HG02870 (cell line): ENCODE results near the gene KRTAP20-4.

Experiments used
- ATAC-seq: cut with Tn5 transposase; IDR thresholded peaks from one replicate; pipeline ENCODE4 v1.9.1; 2021; ENCODE audit warnings: mild to moderate bottlenecking, moderate library complexity; ENCODE audit not compliant: unreplicated experiment

The KRTAP20-4 gene

GRCh38 chr21:30620522-30620921, at the start of gene KRTAP20-4:
Gene KRTAP20-4, plus strand, starts transcription at chr21:30620627.
- ATAC-seq = no peak

DNA sequence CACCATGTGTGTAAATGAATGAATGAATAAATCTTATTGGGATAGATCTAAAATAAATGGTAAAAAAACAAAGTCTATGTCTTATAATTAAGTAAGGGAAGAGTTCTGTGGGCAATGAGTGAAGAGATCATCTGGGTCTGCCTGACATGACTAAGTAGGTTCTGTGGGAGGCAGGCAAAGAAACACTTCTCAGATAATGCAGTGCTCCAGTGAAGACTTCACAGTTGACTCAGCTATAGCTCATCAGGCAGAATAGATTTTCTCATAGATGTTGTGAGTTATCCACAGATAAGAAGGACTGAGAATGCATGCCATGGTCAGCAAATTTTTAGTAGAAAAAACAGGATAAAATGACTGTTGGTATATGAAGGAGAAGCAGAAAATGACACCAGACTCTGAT, 42.7 kb upstream of the KRTAP20-4 start:
- no peak for ATAC-seq

- no peak for ATAC-seq
These were observed 41.1 kb upstream of the KRTAP20-4 start for GRCh38 chr21:30579346-30579745.

DNA sequence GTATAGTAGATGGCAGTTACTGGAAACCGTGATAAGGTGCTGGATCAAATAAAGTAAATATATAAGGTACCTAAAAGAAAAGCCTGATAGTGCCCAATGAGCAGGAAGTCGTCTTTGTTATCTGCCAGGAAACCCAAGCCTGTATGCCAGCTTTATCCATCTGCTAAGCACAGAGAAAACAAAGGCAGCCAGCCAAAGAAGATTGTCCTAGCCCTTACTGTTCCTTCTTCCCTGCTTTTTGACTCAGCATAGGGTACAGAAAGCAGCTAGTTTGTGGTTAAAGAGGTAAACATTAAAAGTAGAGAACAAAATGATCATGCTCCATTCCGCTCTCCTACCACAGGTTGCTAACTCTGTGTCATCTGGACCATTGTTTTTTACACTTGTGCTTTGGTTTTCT, 40.3 kb upstream of the KRTAP20-4 start:
- no peak for ATAC-seq

DNA sequence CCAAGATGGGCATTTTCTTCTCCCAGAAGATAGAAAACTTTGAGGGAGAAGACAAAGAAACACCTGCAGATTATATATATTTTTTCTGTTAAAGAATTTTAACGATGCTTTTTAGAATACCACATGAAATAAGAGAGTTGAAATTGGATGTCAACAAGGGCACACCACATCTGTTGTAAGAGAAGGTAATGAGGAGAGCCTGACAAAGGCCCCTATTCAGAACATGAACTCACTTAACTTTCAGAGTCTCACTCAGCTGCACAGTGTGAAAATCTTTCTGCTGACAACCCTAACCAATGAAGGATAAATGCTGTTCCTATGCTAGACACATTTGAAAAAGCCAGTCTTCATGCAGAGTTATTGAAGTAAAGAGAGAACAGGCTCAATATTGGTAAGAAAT, 37.6 kb upstream of the KRTAP20-4 start:
- no peak for ATAC-seq

- no peak for ATAC-seq
These were observed 30.1 kb upstream of the KRTAP20-4 start, which contains the start of gene KRTAP22-2 for GRCh38 chr21:30590297-30590696. Gene KRTAP22-2, minus strand, starts transcription at chr21:30590397.

GRCh38 chr21:30592140-30592539, 28.3 kb upstream of the KRTAP20-4 start, which contains the start of gene KRTAP6-3:
Gene KRTAP6-3, plus strand, starts transcription at chr21:30592440. Its CDS starts 6 bp downstream, at chr21:30592446.
- ATAC-seq = no peak

- no peak for ATAC-seq
These were observed 21.6 kb upstream of the KRTAP20-4 start, which contains the start of gene KRTAP6-2 for GRCh38 chr21:30598802-30599201. Gene KRTAP6-2, minus strand, starts transcription at chr21:30598902. Its CDS starts 28 bp downstream, at chr21:30598874.

- ATAC-seq = no peak
These were observed 19.6 kb upstream of the KRTAP20-4 start, which contains the start of gene KRTAP22-1 for GRCh38 chr21:30600787-30601186. Gene KRTAP22-1, plus strand, starts transcription at chr21:30601087.

DNA sequence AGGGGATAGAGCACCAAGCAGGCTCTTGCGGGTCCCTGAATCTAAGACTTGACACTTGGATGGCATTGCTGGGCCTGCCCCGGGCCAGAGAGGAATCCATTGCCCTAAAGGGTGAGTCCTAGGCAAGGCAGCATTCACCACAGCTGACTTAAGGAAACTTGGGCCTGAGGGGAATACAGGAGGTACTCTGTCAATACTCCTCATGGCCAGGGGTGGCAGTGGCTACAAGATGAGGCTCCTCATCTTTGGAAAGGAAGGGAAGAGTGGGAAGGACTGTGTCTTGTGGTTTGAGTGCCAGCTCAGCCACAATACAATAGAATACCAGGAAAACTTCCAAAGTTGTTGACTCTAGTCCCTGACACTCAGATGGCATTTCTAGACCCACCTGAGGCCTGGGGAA, 14.5 kb upstream of the KRTAP20-4 start:
- no peak for ATAC-seq

GRCh38 chr21:30612132-30612531, 8.3 kb upstream of the KRTAP20-4 start:
- no peak for ATAC-seq

DNA sequence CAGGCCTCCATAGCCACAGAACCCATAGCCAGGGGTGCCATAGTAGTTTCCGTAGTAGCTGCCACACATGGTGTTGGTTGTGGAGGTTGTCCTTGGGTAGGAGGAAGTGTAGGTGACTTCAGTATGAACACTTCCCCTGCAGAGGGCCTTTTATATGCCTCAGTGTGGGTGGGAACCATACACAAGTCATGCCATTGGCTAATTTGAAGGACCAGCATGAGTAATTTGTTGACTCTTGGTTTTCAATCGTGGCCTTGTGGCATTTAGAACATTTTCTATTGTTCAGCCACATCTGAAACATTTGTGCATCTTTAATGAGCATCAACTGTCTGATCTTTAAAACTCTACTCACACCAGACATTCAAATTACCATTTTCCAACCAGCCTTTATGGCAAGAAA, 6.6 kb upstream of the KRTAP20-4 start, which contains the start of gene KRTAP6-1:
KRTAP6-1 (minus strand) TSS at position 95 of the 400 bp plus-strand sequence; CDS start at position 69, 26 bp downstream.
- no peak for ATAC-seq

DNA sequence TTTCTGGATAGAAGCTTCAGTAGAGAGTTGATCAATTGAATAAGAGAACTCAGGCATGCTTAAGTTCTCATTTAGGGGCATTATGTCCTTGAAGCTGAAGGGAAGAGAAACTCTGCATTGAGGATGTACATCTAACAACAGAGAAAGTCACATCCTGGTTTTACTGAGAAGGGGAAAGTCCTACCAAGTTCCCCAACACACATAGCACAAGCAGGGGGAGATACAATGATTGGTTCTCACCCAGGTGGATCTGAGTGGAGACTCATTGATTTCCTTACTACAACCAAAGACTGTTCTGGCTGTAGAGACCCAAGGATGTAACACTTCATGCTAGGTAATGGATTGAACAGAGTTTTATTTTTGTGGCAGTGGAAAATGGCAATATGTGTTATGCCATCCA, 5.2 kb upstream of the KRTAP20-4 start:
- no peak for ATAC-seq

GRCh38 chr21:30616125-30616524, 4.3 kb upstream of the KRTAP20-4 start, which contains the start of gene KRTAP20-1:
Gene KRTAP20-1, plus strand, starts transcription at chr21:30616425. Its CDS starts 30 bp downstream, at chr21:30616455.
- ATAC-seq = no peak

GRCh38 chr21:30620080-30620479, 347 bp upstream of the KRTAP20-4 start:
- no peak for ATAC-seq

GRCh38 chr21:30623362-30623761, 2.9 kb downstream of the KRTAP20-4 start:
- no peak for ATAC-seq

DNA sequence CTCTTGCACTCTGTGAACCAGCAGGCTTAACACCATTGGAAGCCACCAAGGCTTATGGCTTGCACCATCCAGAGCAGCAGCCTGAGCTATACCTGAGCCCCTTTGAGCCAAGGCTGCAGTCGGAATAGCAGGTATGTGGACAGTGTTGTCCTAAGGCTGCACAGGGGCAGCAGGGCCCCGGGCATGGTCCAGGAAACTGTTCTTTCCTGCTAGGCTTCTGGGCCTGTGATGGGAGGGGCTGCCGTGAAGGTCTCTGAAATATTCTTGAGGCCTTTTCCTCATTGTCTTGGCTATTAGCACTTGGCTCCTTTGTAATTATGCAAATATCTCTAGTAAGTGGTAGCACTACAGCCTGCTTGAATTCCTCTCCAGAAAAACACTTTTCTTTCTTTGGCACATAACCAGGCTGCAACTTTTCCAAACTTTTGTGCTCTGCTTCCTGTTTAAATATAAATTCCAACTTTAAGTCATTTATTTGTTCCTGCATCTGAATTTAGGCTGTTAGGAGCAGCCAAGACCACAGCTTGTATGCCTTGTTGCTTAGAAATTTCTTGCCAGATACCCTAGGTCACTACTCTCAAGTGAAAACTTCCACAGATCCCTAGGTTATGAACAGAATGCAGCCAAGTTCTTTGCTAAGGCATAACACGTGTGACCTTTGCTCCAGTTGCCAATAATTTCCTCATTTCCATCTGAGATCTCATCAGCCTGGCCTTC, 5.2 kb downstream of the KRTAP20-4 start:
- ATAC-seq = no peak

DNA sequence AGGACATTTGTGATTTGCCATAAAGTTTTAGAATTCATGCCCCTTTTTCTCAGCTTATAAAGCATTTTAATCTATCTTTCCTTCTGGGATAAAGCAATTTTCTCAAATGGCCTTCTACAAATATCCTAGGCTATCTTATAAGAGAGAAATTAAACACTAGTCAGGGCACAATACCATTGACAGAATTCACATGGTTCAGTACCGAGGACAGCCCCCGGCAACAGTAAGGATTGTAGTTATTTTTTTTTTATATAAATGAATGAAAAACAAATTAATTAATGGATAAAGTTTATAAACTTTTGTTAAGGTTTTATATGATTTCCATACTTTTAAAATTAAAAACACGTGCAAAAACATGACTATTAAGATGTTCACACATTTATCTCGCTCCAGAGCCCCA, 7.7 kb downstream of the KRTAP20-4 start:
- ATAC-seq = no peak

DNA sequence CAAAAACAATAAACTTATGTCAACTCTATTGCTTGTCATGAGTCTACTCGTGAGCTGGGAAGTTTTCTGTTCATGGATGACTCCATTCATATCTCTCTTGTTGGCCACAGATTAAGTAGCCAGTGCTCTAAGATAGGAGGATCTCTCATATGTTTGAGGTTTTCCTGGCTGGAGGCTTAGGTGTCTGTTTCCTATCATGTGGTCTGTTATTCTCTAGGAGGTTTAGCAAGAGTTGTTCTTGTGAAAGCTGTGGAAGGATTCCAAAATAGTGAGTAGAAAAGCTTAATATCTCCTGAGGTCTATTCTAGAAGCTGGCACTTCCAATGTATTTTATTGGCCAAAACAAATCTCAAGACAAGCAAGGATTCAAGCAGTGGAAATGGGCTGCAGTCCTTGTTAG, 8.8 kb downstream of the KRTAP20-4 start:
- ATAC-seq = no peak

- no peak for ATAC-seq
These were observed 14.5 kb downstream of the KRTAP20-4 start, which contains the start of gene KRTAP20-2 for GRCh38 chr21:30634906-30635305. Gene KRTAP20-2, plus strand, starts transcription at chr21:30635206. Its CDS starts 58 bp downstream, at chr21:30635264.

DNA sequence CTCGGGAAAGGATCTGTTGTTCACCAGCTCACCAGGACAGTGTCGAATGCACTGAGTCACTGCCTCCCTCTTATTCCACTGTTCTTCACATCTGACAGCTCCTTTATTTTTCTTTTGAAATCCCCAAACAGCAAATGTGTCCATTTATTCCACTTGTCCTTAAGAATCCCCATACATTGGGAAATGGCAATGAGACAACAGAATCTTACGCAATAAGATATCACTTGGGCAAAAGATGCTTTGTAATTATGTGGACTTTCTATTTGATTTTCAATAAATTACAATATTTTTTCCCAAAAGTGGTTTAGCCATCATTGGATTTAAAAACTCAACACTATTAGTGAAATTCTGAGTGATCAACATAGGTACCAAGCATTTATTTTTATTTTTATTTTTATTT, 18.3 kb downstream of the KRTAP20-4 start:
- no peak for ATAC-seq

DNA sequence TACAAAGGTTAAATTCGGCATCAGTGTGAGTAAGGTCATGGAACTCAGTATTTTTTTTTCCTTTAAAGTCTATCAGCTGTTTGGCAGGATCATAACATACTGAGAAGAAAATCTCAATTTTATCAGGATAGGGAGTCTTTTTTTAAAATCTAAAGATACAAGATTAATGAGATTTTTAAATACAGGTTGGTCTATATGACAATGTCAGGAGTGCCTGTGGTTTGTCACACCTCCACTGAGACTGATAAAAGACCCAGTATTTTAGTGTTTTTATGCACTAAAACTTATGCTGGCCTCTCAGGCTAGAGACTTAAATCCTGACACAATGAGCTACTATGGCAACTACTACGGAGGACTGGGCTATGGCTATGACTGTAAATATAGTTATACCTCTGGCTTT, 22.1 kb downstream of the KRTAP20-4 start, which contains the start of gene KRTAP20-3:
KRTAP20-3 (plus strand) TSS at position 301 of the 400 bp plus-strand sequence.
- ATAC-seq = no peak
